RWPE2 (cell line): ENCODE measurements around the gene DNAJC4.

Experiments
- ATAC-seq: fragments of 200-7000 bp; cut with Tn5 transposase; 3 replicates; pipeline ENCODE4 v1.9.1; 2021; ENCODE audit warnings: low read depth
- DNase-seq: peaks from one replicate; pipeline ENCODE4 v3.0.0-alpha.2; 2020; ENCODE audit warnings: low spot score
- H3K27ac ChIP-seq: fragments of 450-650 bp; 2 replicates; pipeline ENCODE4 v1.5.1; 2017; ENCODE audit warnings: mild to moderate bottlenecking; ENCODE audit not compliant: poor library complexity, severe bottlenecking
- H3K27me3 ChIP-seq: fragments of 250-450 bp; sonication (Bioruptor Pico); 2 replicates; pipeline ENCODE4 v1.5.1; 2021; ENCODE audit warnings: mild to moderate bottlenecking, moderate library complexity; ENCODE audit not compliant: insufficient read depth, poor library complexity, severe bottlenecking
- H3K36me3 ChIP-seq: fragments of 250-450 bp; sonication (Bioruptor Pico); 2 replicates; pipeline ENCODE4 v1.5.1; 2020; ENCODE audit warnings: low read depth, mild to moderate bottlenecking, moderate library complexity
- H3K4me1 ChIP-seq: fragments of 250-450 bp; sonication (Bioruptor Pico); 2 replicates; pipeline ENCODE4 v1.5.1; 2021; ENCODE audit warnings: mild to moderate bottlenecking, moderate library complexity; ENCODE audit not compliant: insufficient read depth, poor library complexity, severe bottlenecking
- H3K4me3 ChIP-seq: fragments of 250-450 bp; sonication (Bioruptor Pico); 2 replicates; pipeline ENCODE4 v1.5.1; 2021; ENCODE audit warnings: mild to moderate bottlenecking, moderate library complexity; ENCODE audit not compliant: severe bottlenecking
- H3K9me3 ChIP-seq: fragments of 250-450 bp; sonication (Bioruptor Pico); 2 replicates; pipeline ENCODE4 v1.5.1; 2021; ENCODE audit warnings: mild to moderate bottlenecking, moderate library complexity; ENCODE audit not compliant: severe bottlenecking
- CTCF ChIP-seq: fragments of 450-650 bp; IDR thresholded peaks from one replicate; pipeline ENCODE4 v1.5.1; 2017; ENCODE audit warnings: mild to moderate bottlenecking, moderate library complexity; ENCODE audit not compliant: poor library complexity, severe bottlenecking

Gene DNAJC4

GRCh38 chr11:64185175-64185692, 45.1 kb upstream of the DNAJC4 start:
- H3K27ac ChIP-seq: peak overlapping the region; percentile 75
- H3K9me3 ChIP-seq: no peaks in the 10 kb centered on the region
- peaks cover 18% of the 10 kb centered on the region for H3K36me3 ChIP-seq
- no peaks in the 10 kb centered on the region for H3K27me3 ChIP-seq
- TF ChIP-seq CTCF: no peak
- ATAC-seq (peak; percentile 28), DNase-seq (peak; percentile 85)
- peak overlapping the region; percentile 48 for H3K4me3 ChIP-seq
- H3K4me1 ChIP-seq: peaks cover 8% of the 10 kb centered on the region

- DNase-seq (peak; percentile 98), ATAC-seq (peak; percentile 93)
- H3K27ac ChIP-seq: peak within 1 kb of the TSS; percentile 75
- TF ChIP-seq CTCF: peak; percentile 27
- H3K27me3 ChIP-seq: no peaks in the 10 kb centered on the region
- H3K9me3 ChIP-seq: no peaks in the 10 kb centered on the region
- H3K4me1 ChIP-seq: peaks cover 8% of the 10 kb centered on the region
- peaks cover 25% of the 10 kb centered on the region for H3K36me3 ChIP-seq
- H3K4me3 ChIP-seq: peak within 1 kb of the TSS; percentile 48
These were observed 44.5 kb upstream of the DNAJC4 start, which contains the start of gene STIP1 for GRCh38 chr11:64185693-64186491. TSS of gene STIP1 (plus strand) at chr11:64186171. CDS start at chr11:64186262, 91 bp downstream.

- Histone ChIP-seq H3K36me3 (peaks cover 30% of the 10 kb centered on the region), H3K4me1 (peaks cover 4% of the 10 kb centered on the region), H3K27ac (no peak overlapping the region), H3K4me3 (no peak overlapping the region), H3K9me3 (no peaks in the 10 kb centered on the region), H3K27me3 (no peaks in the 10 kb centered on the region)
- TF ChIP-seq CTCF: no peak
- DNase-seq (no peak), ATAC-seq (no peak)
These were observed 43.7 kb upstream of the DNAJC4 start for GRCh38 chr11:64186492-64187165.

GRCh38 chr11:64192434-64192833, 37.9 kb upstream of the DNAJC4 start:
- Histone ChIP-seq H3K36me3 (peaks cover 88% of the 10 kb centered on the region), H3K4me1 (no peaks in the 10 kb centered on the region), H3K27ac (no peak overlapping the region), H3K4me3 (no peak overlapping the region), H3K9me3 (no peaks in the 10 kb centered on the region), H3K27me3 (no peaks in the 10 kb centered on the region)
- DNase-seq: no peak
- no peak for ATAC-seq
- TF ChIP-seq CTCF: no peak

GRCh38 chr11:64196626-64197025, 33.7 kb upstream of the DNAJC4 start:
- Histone ChIP-seq H3K36me3 (peaks cover 98% of the 10 kb centered on the region), H3K9me3 (no peaks in the 10 kb centered on the region), H3K4me3 (no peak overlapping the region), H3K4me1 (no peaks in the 10 kb centered on the region), H3K27me3 (no peaks in the 10 kb centered on the region), H3K27ac (no peak overlapping the region)
- ATAC-seq: no peak
- no peak for TF ChIP-seq CTCF
- no peak for DNase-seq
